Right atrium auricular region (tissue), 2 donors: ENCODE results near the gene NAA80. TPM values are rescaled to one million over a fixed set of nuclear protein-coding genes. Genes with fewer than 3 reads are reported as not detected.

Source experiments
- DNase-seq: peaks from one replicate; pipeline ENCODE4 v3.0.0-alpha.2; 2019; ENCODE audit warnings: low spot score
- H3K27ac ChIP-seq, 2 donors: fragments of 200-600 bp; sonication (generic); 1 replicate in 1 of 2; 2 replicates in 1 of 2; pipeline ENCODE4 v1.5.1; 2016 to 2019
- H3K27me3 ChIP-seq, 2 donors: fragments of 200-600 bp; sonication (generic); one replicate each; pipeline versions ENCODE4 v1.5.1 to v1.6.0; 2017 to 2019
- H3K36me3 ChIP-seq: fragments of 200-600 bp; sonication (generic); one replicate; pipeline ENCODE4 v1.5.1; 2016
- H3K4me1 ChIP-seq, 2 donors: fragments of 200-600 bp; sonication (generic); one replicate each; pipeline versions ENCODE4 v1.5.1 to v1.6.0; 2017 to 2019
- H3K4me3 ChIP-seq, 2 donors: fragments of 200-600 bp; sonication (generic); 1 replicate in 1 of 2; 2 replicates in 1 of 2; pipeline ENCODE4 v1.5.1; 2017 to 2019; ENCODE audit warnings: mild to moderate bottlenecking in 1 of 2, moderate library complexity in 1 of 2
- H3K9me3 ChIP-seq, 2 donors: fragments of 200-600 bp; sonication (generic); one replicate each; pipeline ENCODE4 v1.5.1; 2019
- total RNA-seq, 2 donors: library from RNA; depleted of rRNA; stranded (reverse); fragments of >200 nt; gene quantifications; one replicate each; pipeline ENCODE4 v1.1.0, GENCODE V29; 2016
- TF ChIP-seq, protein P1 (sequence below), 2 donors: fragments of 200-600 bp; sonication (generic); IDR thresholded peaks; one replicate each; pipeline ENCODE4 v1.5.1; 2019; ENCODE audit warnings: antibody characterized with exemption in 2 of 2

The NAA80 gene
- total RNA-seq, 2 donors from 2014 or later, result 9.0 to 10.7 TPM

DNA sequence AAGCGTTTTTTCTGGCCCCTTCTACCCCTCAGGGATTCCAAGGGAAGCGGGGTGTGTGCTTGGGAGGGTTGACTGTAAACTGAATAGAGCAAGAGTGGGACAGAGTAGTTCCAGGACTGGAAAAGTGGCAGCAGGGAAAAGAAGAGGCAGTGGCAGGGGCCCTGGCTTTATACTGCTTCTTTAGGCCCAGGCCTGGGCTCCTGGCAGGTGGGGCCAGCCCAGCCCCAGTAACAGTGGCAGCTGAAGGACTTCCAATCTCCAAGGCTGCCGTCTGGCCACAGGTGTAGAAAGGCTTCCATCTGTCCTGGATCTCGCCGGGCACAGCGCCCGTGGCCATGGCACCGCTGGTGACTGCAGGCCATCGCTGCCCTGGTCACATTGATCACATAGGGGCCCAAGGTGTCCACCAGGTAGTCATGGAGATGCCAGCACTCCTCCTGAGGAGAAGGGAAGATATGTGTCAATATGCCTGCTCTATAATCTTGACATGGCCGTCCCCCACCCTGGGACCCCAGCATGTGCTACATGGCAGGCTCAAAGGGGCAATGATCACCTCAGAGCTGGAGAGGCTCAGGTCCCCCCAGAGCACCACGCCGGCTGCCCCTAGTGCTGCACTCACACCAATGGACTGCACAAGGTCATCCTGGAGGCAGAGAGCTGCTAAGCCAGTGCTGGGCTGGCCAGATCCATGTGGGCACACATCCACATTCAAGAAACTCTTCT is 6.0 kb downstream of the NAA80 start:
- H3K36me3 ChIP-seq, result peaks cover 24% of the 10 kb centered on the region
- peaks cover 0 to 37% of the 10 kb centered on the region in 2 donors for H3K4me1 ChIP-seq
- H3K27ac ChIP-seq, result peak overlapping the region; percentile 91 to 96
- no peaks in the 10 kb centered on the region for H3K9me3 ChIP-seq
- H3K4me3 ChIP-seq, result peak overlapping the region in 1 of 2 donors; percentile 99
- DNase-seq, result no peak
- TF ChIP-seq, protein P1, sequence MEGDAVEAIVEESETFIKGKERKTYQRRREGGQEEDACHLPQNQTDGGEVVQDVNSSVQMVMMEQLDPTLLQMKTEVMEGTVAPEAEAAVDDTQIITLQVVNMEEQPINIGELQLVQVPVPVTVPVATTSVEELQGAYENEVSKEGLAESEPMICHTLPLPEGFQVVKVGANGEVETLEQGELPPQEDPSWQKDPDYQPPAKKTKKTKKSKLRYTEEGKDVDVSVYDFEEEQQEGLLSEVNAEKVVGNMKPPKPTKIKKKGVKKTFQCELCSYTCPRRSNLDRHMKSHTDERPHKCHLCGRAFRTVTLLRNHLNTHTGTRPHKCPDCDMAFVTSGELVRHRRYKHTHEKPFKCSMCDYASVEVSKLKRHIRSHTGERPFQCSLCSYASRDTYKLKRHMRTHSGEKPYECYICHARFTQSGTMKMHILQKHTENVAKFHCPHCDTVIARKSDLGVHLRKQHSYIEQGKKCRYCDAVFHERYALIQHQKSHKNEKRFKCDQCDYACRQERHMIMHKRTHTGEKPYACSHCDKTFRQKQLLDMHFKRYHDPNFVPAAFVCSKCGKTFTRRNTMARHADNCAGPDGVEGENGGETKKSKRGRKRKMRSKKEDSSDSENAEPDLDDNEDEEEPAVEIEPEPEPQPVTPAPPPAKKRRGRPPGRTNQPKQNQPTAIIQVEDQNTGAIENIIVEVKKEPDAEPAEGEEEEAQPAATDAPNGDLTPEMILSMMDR (IDR thresholded peaks at IDR 0.05), result no peak
- H3K27me3 ChIP-seq, result no peaks in the 10 kb centered on the region

DNA sequence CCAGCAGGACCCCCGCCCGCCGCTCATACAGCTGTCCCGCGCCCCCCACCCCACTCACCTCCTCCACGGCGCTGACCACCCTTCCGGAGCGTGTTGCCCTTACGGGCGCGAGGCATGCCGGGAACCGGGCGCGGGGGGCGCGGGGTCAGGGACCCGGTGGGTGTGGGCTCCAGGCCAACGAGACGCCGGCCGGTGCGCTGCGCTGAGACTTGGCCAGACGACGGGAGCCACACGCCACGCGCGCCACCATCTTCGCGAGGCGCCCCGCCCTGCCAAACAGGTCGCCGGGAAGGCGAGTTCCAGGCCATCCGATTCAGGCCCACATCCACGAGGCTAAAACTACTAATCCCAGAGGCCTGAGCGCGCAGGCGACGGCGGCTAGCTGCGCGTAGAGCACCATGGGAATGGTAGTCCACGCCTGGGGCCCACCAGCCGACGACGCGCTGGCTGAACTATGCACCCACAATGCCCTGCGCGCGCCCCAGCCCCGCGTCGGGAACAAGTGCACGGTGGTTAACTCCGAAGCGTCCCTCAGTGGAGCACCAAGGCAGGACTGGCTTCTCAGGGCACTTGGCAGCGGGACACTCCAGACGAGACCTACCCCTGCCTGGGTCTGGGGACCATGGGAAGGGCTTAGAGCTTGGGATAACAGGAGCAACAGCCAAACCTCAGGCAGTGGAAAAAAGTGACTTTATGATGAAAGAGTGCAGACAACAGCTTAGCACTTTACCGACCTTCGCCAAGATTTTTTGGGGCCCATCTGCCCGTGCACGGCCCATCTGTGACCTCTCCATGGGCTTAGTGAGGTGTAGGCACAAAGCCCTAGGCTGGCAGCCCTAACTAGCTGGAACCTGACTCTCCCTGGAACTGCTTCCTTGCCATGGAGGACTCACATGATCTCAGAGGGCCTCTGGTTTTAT is 6.8 kb downstream of the NAA80 start, which contains the start of gene IFRD2:
Gene IFRD2 (minus strand): TSS at position 271 of the 920 bp plus-strand sequence. CDS start 155 bp downstream, at position 116.
- TF ChIP-seq, protein P1 (IDR thresholded peaks at IDR 0.05), result peak in 1 of 2 donors; percentile 16
- Histone ChIP-seq H3K27me3 (no peaks in the 10 kb centered on the region), H3K36me3 (peaks cover 32% of the 10 kb centered on the region), H3K4me3 (peak within 1 kb of the TSS; percentile 88 to 99), H3K27ac (peak within 1 kb of the TSS; percentile 91 to 96), H3K4me1 (peaks cover 0 to 36% of the 10 kb centered on the region in 2 donors), H3K9me3 (no peaks in the 10 kb centered on the region)
- DNase-seq, result peak; percentile 98

DNA sequence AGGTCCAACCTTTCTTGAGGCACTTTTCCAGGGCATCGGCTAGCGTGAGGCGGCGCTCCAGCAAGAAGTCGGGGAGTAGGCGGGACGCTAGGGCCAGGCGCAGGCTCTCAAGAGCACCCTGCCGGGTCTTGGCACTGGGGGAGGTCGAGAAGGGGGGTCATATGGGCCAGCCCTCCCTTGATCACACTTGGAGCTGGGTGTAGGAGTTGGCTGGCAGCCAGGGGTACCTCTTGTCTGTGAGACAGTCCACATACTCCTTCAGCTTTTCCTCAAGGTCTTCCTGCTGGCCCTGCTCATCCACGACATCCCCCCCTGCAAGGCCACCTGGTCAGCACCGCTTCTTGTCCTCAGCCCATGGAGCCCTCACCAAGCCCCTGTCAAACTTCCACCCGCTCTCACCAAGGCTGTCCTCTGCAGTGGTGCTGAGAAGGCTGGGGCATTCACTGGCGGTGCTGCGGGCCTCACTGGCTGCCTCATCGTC is 9.0 kb downstream of the NAA80 start:
- no peak overlapping the region for H3K27ac ChIP-seq
- no peak overlapping the region for H3K4me3 ChIP-seq
- DNase-seq, result no peak
- H3K4me1 ChIP-seq, result peaks cover 0 to 58% of the 10 kb centered on the region in 2 donors
- TF ChIP-seq, protein P1 (IDR thresholded peaks at IDR 0.05), result no peak
- H3K27me3 ChIP-seq, result no peaks in the 10 kb centered on the region
- peaks cover 38% of the 10 kb centered on the region for H3K36me3 ChIP-seq
- no peaks in the 10 kb centered on the region for H3K9me3 ChIP-seq

DNA sequence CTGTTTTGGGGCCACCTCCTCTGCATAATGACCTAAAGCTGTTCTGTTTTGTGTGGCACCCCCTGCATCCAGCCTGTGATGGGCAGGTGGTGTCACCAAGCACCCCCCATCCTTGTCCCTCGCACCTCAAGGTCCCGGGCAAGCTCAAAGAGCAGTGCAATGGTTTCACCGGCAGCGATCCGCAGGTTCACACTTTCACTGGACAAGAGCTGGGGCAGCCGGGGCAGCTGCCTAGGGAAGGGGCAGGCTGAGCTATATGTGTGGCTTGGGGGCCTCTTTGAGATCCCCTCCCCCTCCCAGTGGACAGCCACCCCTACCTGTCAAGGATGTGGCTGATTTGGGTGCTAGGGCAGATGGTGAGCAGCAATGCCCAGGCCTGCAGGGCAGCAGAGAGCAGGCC is 10.1 kb downstream of the NAA80 start:
- Histone ChIP-seq H3K27ac (no peak overlapping the region), H3K36me3 (peaks cover 38% of the 10 kb centered on the region), H3K9me3 (no peaks in the 10 kb centered on the region), H3K4me3 (no peak overlapping the region), H3K4me1 (peaks cover 0 to 58% of the 10 kb centered on the region in 2 donors), H3K27me3 (no peaks in the 10 kb centered on the region)
- TF ChIP-seq, protein P1 (IDR thresholded peaks at IDR 0.05), result no peak
- no peak for DNase-seq

DNA sequence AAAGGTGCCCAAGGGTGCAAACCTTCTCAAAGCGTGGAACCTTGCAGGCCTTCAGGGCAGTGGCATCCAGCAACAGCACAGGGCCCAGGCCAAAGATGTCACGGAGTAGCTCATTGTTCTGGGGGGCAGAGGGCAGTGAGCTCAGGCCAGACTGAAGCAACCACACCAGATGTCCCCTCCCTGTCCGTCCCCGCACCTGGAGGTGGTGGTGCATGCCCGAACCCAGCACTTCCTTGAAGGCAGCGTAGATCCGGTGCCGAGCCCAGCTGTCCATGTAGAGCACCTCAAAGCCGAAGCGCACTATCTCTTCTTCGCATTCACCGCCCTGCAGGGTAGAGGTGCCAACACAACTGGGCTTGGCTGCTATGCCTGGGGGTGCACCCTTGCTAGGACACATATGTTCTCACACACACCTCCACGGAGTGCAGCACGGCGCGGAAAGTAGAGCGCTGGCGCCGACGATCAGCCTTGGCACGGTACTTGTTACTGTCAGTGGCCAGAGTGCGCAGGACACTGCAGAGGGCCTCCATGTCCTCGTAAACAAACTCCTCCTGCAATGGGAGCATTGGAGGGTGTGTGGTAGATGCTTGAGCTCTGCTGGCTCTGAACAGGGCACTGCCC is 10.7 kb downstream of the NAA80 start:
- TF ChIP-seq, protein P1 (IDR thresholded peaks at IDR 0.05), result no peak

More for the DNA sequence above, 10.7 kb downstream of the NAA80 start:
- DNase-seq, result no peak
- Histone ChIP-seq H3K27me3 (no peaks in the 10 kb centered on the region), H3K4me3 (no peak overlapping the region), H3K9me3 (no peaks in the 10 kb centered on the region), H3K4me1 (peaks cover 0 to 57% of the 10 kb centered on the region in 2 donors), H3K36me3 (peaks cover 38% of the 10 kb centered on the region), H3K27ac (no peak overlapping the region)
